OCI-LY7 (cell line): Measurements from ENCODE around the gene CCHCR1.

Source experiments
- EZH2phosphoT487 ChIP-seq: fragments of 200-600 bp; sonication (generic); IDR thresholded peaks from 2 replicates; pipeline ENCODE4 v1.6.1; 2018; ENCODE audit warnings: low read depth, borderline replicate concordance, mild to moderate bottlenecking, mixed run types, antibody characterized with exemption, low read length, moderate library complexity, mixed read lengths
- TF ChIP-seq, protein P1 (sequence below): fragments of 200-600 bp; sonication (generic); conservative IDR thresholded peaks from 2 replicates; pipeline ENCODE4 v1.5.1; 2014; ENCODE audit warnings: mild to moderate bottlenecking, antibody characterized with exemption, low read length, moderate library complexity, mixed read lengths

DNA sequence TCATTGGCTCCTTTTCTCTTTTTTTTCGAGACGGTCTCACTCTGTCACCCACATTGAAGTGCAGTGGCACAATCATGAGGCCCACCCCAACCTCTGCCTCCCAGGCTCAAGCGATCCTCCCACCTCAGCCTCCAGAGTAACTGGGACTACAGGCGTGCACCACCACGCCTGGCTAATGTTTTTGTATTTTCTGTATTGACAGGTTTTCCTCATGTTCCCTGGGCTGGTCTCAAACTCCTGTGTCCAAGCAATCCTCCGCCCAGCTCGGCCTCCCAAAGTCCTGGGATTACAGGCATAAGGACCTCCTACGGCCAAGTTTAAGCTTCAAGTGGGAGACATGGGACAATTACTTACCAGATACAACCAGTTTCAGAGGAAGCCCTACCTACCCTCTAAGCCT, 22.3 kb upstream of the CCHCR1 start:
- TF ChIP-seq, protein P1, sequence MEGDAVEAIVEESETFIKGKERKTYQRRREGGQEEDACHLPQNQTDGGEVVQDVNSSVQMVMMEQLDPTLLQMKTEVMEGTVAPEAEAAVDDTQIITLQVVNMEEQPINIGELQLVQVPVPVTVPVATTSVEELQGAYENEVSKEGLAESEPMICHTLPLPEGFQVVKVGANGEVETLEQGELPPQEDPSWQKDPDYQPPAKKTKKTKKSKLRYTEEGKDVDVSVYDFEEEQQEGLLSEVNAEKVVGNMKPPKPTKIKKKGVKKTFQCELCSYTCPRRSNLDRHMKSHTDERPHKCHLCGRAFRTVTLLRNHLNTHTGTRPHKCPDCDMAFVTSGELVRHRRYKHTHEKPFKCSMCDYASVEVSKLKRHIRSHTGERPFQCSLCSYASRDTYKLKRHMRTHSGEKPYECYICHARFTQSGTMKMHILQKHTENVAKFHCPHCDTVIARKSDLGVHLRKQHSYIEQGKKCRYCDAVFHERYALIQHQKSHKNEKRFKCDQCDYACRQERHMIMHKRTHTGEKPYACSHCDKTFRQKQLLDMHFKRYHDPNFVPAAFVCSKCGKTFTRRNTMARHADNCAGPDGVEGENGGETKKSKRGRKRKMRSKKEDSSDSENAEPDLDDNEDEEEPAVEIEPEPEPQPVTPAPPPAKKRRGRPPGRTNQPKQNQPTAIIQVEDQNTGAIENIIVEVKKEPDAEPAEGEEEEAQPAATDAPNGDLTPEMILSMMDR = no peak
- TF ChIP-seq EZH2phosphoT487 = no peak
